Esophagus (tissue), 2 donors: ENCODE results near the gene NHLRC2. TPM values are rescaled to one million over a fixed set of nuclear protein-coding genes. Genes with fewer than 3 reads are reported as not detected.

ENCODE experiments used
- H3K27ac ChIP-seq, 2 donors: one replicate each; pipeline ENCODE4 v1.5.1; 2013; ENCODE audit warnings: low read depth in 2 of 2, mild to moderate bottlenecking in 2 of 2, inconsistent platforms in 1 of 2, low read length in 1 of 2, moderate library complexity in 1 of 2
- H3K27me3 ChIP-seq, 2 donors: one replicate each; pipeline ENCODE4 v1.6.1; 2013; ENCODE audit warnings: low read length in 2 of 2, control low read depth in 1 of 2, mild to moderate bottlenecking in 1 of 2; ENCODE audit not compliant: insufficient read depth in 2 of 2, control insufficient read depth in 1 of 2
- H3K36me3 ChIP-seq, 2 donors: one replicate each; pipeline ENCODE4 v1.6.1; 2013; ENCODE audit warnings: low read length in 1 of 2; ENCODE audit not compliant: control insufficient read depth in 2 of 2, insufficient read depth in 2 of 2
- H3K4me1 ChIP-seq, 2 donors: one replicate each; pipeline ENCODE4 v1.6.1; 2013; ENCODE audit warnings: low read length in 1 of 2; ENCODE audit not compliant: control insufficient read depth in 2 of 2, insufficient read depth in 2 of 2
- H3K4me3 ChIP-seq, 2 donors: one replicate each; pipeline ENCODE4 v1.5.1; 2013; ENCODE audit warnings: low read length in 2 of 2, mild to moderate bottlenecking in 2 of 2, low read depth in 1 of 2, moderate library complexity in 1 of 2
- H3K9me3 ChIP-seq, 2 donors: one replicate each; pipeline ENCODE4 v1.6.1; 2013; ENCODE audit warnings: mild to moderate bottlenecking in 2 of 2, low read depth in 1 of 2, low read length in 1 of 2, moderate library complexity in 1 of 2; ENCODE audit not compliant: control insufficient read depth in 2 of 2, insufficient read depth in 1 of 2
- WGBS, 2 donors: extraction: QIAGEN DNeasy Blood & Tissue Kit; methylation state at CpG; one replicate each; pipeline ENCODE4 v1.1.7; 2013; 5-methylcytosine and 5-hydroxymethylcytosine counted together
- polyA plus RNA-seq, 2 donors: library from polyadenylated mRNA; stranded (reverse); fragments of 200-250 nt; gene quantifications; one replicate each; pipeline ENCODE4 v1.2.3, GENCODE V29; 2013
- donor health status: healthy with polysubstance abuse.
- donor health status: Bipolar disorder and iron deficiency.

Gene NHLRC2
- polyA plus RNA-seq, 2 donors, result 3.2 to 3.7 TPM

DNA sequence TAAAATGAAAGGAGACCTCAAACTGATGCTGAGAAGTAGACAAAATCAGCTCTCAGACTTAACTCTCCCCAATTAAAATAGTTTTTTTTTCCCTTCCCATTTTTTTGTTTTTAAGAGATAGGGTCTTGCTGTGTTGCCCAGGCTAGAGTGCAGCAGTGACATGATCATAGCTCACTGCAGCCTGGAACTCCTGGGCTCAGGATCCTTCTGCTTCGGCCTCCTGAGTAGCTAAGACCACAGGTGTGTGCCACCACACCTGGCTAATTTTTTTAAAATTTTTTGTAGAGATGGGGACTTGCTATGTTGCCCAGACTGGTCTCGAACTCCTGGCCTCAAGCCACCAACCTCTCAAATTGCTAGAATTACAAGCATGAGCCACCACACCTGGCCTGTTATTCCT is 61.1 kb downstream of the NHLRC2 start:
- H3K27ac ChIP-seq, result no peak overlapping the region
- WGBS, 2 donors, result 94 to 95% methylated on average over 2 of the region's 2 CpGs
- H3K36me3 ChIP-seq, result no peaks in the 10 kb centered on the region
- H3K9me3 ChIP-seq, result no peaks in the 10 kb centered on the region
- no peak overlapping the region for H3K4me3 ChIP-seq
- no peaks in the 10 kb centered on the region for H3K4me1 ChIP-seq
- no peaks in the 10 kb centered on the region for H3K27me3 ChIP-seq

DNA sequence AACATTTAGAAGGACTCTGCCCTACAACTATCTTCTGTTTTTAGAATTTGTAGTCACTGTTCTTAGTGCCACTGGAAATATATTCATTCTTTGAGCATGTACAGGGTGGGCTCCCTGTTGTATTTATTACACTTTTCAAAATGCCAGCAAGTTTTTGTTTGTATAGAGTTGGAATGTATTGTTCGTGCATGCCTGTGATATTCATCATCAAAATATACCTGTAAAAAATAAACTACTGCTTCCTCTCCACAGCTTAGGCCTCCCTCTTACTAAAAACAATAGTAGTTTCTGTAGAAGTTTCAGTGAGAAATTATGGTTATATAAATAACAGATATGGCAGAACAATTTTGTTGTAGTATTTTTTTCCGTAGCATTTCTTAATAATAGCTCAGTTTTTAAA is 61.6 kb downstream of the NHLRC2 start:
- WGBS, 2 donors, result 79 to 86% methylated on average over 2 of the region's 2 CpGs
- Histone ChIP-seq H3K27me3 (no peaks in the 10 kb centered on the region), H3K4me1 (no peaks in the 10 kb centered on the region), H3K27ac (no peak overlapping the region), H3K9me3 (no peaks in the 10 kb centered on the region), H3K4me3 (no peak overlapping the region), H3K36me3 (no peaks in the 10 kb centered on the region)

DNA sequence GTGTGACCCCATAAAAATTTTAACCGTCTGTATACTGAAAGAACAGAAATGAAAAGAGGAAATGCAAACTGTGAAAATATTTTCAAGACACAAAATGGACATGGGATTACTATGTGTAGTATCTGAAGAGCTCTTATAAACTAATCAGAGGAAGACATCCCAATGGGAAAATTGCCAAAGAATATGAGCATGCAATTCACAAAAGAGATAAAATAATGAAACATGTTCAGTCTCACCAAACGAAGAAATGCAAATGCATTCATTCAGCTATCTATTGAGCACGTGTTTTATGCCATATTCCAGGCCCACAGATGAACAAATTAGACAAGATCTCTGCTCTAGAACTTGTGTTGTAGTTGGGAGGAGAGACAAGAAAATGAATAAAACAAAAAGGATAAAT is 63.2 kb downstream of the NHLRC2 start:
- Histone ChIP-seq H3K4me1 (no peaks in the 10 kb centered on the region), H3K9me3 (no peaks in the 10 kb centered on the region), H3K27ac (no peak overlapping the region), H3K4me3 (no peak overlapping the region), H3K27me3 (no peaks in the 10 kb centered on the region), H3K36me3 (no peaks in the 10 kb centered on the region)
- WGBS, 2 donors, result 89 to 91% methylated on average over 3 of the region's 3 CpGs

DNA sequence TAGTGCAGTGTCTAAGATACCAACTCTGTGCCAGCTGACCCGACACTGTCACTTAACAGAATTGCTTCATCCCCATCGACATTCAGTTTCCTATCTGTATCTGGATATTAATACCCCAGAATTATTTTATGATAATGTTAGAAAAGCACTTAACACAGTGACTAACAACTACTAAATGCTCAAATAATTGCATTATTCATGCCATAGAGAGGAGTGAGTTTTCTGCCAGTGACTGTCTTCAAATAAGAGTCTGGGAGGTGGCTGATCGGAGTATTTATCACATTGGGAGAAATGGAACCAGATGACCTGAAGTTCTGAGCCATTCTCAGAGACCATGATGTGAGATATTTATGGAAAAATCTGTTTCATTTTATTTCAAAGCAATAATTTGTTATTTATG is 65.7 kb downstream of the NHLRC2 start:
- H3K4me3 ChIP-seq, result no peak overlapping the region
- H3K36me3 ChIP-seq, result no peaks in the 10 kb centered on the region
- no peak overlapping the region for H3K27ac ChIP-seq
- no peaks in the 10 kb centered on the region for H3K9me3 ChIP-seq
- 87 to 91% methylated on average over 3 of the region's 3 CpGs for WGBS, 2 donors
- no peaks in the 10 kb centered on the region for H3K4me1 ChIP-seq
- no peaks in the 10 kb centered on the region for H3K27me3 ChIP-seq

DNA sequence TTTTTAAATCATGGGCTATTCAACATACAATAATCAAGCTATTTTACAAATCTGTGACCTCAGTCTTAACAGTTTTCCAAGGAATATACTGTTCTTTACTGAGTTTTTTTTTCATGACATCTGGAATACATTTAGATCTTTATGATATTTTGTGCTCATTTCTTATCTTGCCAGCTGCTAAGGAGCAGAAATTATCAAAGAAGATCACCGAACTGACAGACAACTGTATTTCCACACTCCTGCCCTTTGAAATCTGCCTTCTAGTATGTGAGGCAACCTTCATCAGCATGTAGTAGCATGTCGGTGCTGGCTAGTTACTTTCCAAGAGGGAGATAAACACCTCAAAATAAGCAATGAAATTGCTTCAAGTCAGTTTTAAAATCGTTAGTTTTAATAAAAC is 66.4 kb downstream of the NHLRC2 start:
- H3K27me3 ChIP-seq, result no peaks in the 10 kb centered on the region
- 33 to 38% methylated on average over 3 of the region's 3 CpGs for WGBS, 2 donors
- no peaks in the 10 kb centered on the region for H3K4me1 ChIP-seq
- no peak overlapping the region for H3K27ac ChIP-seq
- no peaks in the 10 kb centered on the region for H3K36me3 ChIP-seq
- no peak overlapping the region for H3K4me3 ChIP-seq
- no peaks in the 10 kb centered on the region for H3K9me3 ChIP-seq

DNA sequence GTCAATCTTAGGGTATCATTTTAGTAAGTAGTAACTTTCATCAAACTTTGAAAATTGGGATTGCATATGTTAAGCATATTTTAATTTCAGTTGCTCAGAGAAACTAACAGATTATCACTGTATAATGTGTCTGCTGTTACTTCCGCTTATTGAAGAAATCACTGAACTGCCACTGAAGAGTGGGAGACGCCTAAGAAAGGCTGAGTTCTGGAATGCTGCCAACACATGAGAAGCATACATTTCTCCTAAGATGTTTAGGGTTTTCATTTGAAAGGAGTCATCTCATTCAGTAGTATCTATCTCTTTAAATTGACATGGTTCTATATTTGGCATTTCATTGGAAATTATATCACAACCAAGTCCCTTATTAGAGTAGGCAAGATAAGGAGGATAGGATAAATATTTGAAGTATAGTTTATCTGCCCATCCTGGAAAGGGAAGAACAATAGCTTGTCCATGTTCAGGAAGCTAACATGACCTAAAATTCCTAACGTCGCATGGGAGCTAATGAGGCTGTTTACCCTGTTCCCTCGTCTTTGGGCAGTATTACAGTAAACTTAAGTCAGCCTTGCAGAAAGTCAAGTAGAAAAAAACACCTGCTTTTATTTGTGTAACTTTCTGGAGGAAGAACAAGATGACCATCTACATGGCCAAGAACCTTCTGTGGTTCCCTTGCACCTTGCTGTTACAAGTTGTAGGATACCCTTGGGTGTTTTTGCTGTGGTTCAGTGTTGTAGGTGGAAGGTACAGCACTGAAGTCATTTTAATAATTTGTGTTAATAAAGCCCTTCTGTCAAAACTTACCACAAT is 67.3 kb downstream of the NHLRC2 start:
- WGBS, 2 donors, result 61 to 63% methylated on average over 5 of the region's 5 CpGs
- H3K27ac ChIP-seq, result no peak overlapping the region

DNA sequence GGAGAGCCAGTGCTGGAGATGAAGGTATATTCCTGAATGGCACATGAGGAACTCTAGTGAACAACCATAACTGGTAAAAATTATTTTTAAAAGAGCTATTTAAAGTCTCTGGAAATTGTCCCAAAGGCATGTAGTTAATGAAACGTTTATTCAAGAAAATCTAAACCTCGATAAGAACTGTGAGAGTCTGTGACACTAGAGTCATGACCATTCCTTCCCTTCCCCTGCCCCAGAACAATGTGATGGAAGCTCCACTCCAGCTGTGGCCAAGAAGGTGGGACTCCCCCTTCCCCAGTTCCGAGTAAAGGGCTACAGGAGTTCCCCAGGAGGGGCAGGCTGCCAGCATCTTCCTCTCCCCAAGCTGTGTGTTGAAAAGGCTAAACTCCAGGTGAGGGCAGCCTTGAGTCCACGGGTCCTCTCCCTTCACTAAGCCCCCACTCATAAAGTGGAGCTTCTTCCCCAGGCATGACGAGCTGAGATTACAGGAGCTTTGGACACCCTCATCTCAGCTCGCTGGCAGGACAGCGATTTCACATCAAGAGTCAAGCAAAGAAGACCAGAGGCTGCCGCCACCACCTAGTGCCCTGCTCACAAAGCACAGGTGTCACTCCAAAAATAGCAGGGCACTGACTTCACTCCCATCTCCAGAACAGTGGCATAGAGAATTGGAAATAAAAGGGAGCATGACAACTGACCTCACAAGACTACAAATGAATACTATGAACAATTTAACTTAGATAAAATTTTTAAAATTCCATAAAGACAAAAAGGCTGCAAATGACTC is 68.5 kb downstream of the NHLRC2 start:
- Histone ChIP-seq H3K27me3 (no peaks in the 10 kb centered on the region), H3K4me3 (no peak overlapping the region), H3K4me1 (no peaks in the 10 kb centered on the region), H3K9me3 (no peaks in the 10 kb centered on the region), H3K36me3 (no peaks in the 10 kb centered on the region), H3K27ac (no peak overlapping the region)
- whole genome bisulfite sequencing, 2 donors, result 46 to 47% methylated on average over 8 of the region's 8 CpGs

More for the DNA sequence above, 67.3 kb downstream of the NHLRC2 start:
- no peaks in the 10 kb centered on the region for H3K36me3 ChIP-seq
- no peaks in the 10 kb centered on the region for H3K4me1 ChIP-seq
- H3K4me3 ChIP-seq, result no peak overlapping the region
- no peaks in the 10 kb centered on the region for H3K9me3 ChIP-seq
- H3K27me3 ChIP-seq, result no peaks in the 10 kb centered on the region

DNA sequence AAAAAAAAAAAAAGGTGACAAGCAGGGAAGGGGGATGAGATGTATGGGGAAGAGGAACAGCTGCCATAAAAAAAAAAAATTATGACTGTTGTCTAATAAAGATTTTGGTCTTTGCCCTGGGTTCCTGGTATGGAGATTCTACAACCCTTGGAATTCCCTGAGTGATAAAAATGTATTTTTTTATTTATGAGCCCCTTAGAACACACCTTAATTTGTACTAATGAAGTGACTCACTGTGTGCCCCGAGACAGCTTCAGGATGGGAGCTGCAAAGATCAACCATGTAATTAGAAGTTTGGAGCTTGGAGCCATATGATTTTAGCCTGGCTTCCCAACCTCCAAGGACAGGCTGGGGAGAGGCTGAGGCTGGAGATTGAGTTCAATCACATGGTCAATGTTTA is 69.7 kb downstream of the NHLRC2 start:
- no peaks in the 10 kb centered on the region for H3K36me3 ChIP-seq
- no peak overlapping the region for H3K4me3 ChIP-seq
- WGBS, 2 donors, result 67 to 89% methylated on average over 1 of the region's 1 CpG
- no peaks in the 10 kb centered on the region for H3K4me1 ChIP-seq
- no peaks in the 10 kb centered on the region for H3K9me3 ChIP-seq
- H3K27ac ChIP-seq, result no peak overlapping the region
- no peaks in the 10 kb centered on the region for H3K27me3 ChIP-seq

DNA sequence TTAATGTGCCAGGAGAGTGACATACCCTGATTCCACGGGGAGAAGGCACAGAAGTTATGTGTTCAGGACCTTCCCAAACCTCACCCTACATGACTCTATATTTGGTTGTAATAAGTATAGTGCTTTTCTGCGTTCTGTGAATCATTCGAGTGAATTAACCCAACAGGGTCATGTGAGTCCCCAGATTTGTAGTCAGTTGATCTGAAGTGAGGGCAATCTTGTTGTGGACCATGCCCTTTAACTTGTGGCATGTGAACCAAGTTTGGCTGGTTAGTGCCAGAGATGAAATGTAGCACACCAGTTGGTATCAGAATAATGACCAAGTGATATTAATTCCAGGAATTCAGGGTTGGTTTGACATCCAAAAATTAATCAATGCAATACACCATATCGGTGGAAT is 70.2 kb downstream of the NHLRC2 start:
- H3K9me3 ChIP-seq, result no peaks in the 10 kb centered on the region
- no peaks in the 10 kb centered on the region for H3K4me1 ChIP-seq
- no peaks in the 10 kb centered on the region for H3K27me3 ChIP-seq
- H3K36me3 ChIP-seq, result no peaks in the 10 kb centered on the region
- no peak overlapping the region for H3K27ac ChIP-seq
- no peak overlapping the region for H3K4me3 ChIP-seq
- WGBS, 2 donors, result 69 to 84% methylated on average over 4 of the region's 4 CpGs
